Retinal pigment epithelial cell (primary cell): ENCODE results near the gene ZIC1.

ENCODE experiments used
- DNase-seq: peaks from one replicate; pipeline ENCODE4 v3.0.0-alpha.2; 2010; ENCODE audit warnings: low read depth
- H3K4me3 ChIP-seq: 2 replicates; pipeline ENCODE4 v1.5.1; 2011; ENCODE audit warnings: mild to moderate bottlenecking, low read length, control low read depth, moderate library complexity
- TF ChIP-seq, protein P1 (sequence below): conservative IDR thresholded peaks from 2 replicates; pipeline ENCODE4 v1.5.1; 2011; ENCODE audit warnings: low read depth, low read length, control low read depth, inconsistent platforms

Gene ZIC1

GRCh38 chr3:147365196-147366115, 43.7 kb upstream of the ZIC1 start:
- no peak for DNase-seq
- TF ChIP-seq, protein P1, sequence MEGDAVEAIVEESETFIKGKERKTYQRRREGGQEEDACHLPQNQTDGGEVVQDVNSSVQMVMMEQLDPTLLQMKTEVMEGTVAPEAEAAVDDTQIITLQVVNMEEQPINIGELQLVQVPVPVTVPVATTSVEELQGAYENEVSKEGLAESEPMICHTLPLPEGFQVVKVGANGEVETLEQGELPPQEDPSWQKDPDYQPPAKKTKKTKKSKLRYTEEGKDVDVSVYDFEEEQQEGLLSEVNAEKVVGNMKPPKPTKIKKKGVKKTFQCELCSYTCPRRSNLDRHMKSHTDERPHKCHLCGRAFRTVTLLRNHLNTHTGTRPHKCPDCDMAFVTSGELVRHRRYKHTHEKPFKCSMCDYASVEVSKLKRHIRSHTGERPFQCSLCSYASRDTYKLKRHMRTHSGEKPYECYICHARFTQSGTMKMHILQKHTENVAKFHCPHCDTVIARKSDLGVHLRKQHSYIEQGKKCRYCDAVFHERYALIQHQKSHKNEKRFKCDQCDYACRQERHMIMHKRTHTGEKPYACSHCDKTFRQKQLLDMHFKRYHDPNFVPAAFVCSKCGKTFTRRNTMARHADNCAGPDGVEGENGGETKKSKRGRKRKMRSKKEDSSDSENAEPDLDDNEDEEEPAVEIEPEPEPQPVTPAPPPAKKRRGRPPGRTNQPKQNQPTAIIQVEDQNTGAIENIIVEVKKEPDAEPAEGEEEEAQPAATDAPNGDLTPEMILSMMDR: no peak
- H3K4me3 ChIP-seq: no peak overlapping the region

DNA sequence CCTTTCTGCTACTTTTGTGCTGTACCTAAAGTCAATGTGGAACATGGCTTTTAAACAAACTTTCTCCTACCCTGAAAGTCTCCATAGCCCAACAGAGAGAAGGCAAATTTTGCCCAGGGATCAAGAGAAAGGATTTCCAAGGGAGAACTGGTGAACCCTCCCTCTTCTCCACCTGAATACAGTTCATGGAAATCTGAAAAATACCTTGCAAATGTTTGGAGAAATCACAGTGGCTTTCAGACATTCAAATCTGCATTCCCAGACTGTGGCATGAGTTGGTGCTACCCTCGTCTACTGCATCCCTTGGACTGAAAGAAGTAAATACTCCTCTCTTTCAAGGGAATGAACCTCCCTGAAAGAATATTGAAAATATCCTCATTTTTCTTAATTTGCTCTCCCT, 41.5 kb upstream of the ZIC1 start:
- TF ChIP-seq, protein P1: no peak
- H3K4me3 ChIP-seq: no peak overlapping the region
- DNase-seq: no peak

- TF ChIP-seq, protein P1: no peak
Observed at GRCh38 chr3:147368151-147368550, 41.0 kb upstream of the ZIC1 start.

DNA sequence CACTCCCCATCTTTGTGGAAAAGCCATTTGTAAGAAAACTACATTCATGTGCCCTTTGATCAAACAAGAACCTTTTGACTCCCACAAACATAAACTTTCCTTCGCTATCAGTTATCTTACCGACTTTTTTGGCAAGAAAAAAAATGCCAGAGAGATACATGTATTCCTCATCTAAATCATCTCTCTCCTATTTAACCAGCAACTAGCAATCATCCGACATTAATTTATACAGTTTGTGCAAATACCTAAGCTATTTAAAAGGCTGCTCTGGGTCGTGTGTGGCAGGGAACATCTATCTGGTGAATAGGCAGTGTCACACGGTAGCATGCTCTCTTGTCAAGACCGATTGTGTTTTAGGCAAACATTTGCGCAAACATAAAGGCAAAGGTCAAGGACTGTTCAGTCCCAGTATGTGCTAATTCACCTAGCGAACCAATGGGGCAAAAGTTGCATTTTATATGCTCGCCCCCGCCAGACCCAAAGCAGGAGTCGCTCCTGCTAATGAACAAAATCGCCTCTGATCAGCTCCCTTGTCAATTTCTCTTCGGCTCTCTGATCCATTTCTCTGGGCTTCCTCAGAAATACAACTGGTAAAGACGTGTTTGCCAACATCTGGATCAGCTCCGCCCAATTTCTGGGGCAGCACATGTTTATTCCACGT, 40.5 kb upstream of the ZIC1 start:
- TF ChIP-seq, protein P1: no peak
- no peak for DNase-seq
- no peak overlapping the region for H3K4me3 ChIP-seq

More at GRCh38 chr3:147368151-147368550, 41.0 kb upstream of the ZIC1 start:
- no peak for DNase-seq
- H3K4me3 ChIP-seq: no peak overlapping the region

DNA sequence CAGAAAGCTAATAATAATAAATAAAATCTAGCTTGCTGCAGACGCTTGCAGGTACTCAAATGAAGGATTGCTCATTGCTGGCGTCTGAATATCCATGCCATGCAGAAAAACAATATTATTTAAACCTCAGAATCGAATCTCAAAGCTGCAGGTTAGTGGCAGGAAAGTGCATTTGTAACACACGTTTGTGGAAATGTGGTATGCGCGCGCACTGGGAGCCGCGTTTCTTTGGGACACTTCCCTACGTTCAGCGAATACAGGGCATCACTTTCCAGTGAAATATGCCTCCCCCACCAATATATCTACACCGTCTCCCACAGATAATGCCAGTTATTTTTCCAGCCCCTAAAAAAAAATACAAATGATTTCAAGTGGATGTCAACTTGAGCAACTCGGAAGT, 39.9 kb upstream of the ZIC1 start:
- TF ChIP-seq, protein P1: no peak
- DNase-seq: no peak
- H3K4me3 ChIP-seq: no peak overlapping the region

- DNase-seq: no peak
- TF ChIP-seq, protein P1: no peak
- H3K4me3 ChIP-seq: no peak overlapping the region
Observed at GRCh38 chr3:147369661-147370123, 39.5 kb upstream of the ZIC1 start.
